Kasumi-1 (cell line): Measurements from ENCODE around the gene UBAC1.

Experiments used
- DNase-seq, 2 experiments: peaks; one replicate each; lab custom pipeline; 2025; lab: John Stamatoyannopoulos, UW

The UBAC1 gene

GRCh38 chr9:135884328-135885035 lies 76.7 kb downstream of the UBAC1 start:
- no peak for DNase-seq

GRCh38 chr9:135883410-135884089 lies 77.6 kb downstream of the UBAC1 start:
- no peak for DNase-seq
